OCI-LY1 (cell line): Measurements from ENCODE around the gene COL23A1.

Experiments used
- CTCF ChIP-seq: fragments of 200-600 bp; sonication (generic), shearing (Covaris generic); IDR thresholded peaks from 2 replicates; pipeline ENCODE4 v1.5.1; 2017; ENCODE audit warnings: mild to moderate bottlenecking, antibody characterized with exemption, low read length, moderate library complexity, mixed read lengths
- EZH2 ChIP-seq: fragments of 200-600 bp; sonication (generic), shearing (Covaris generic); IDR thresholded peaks from 2 replicates; pipeline ENCODE4 v1.8.0; 2017; ENCODE audit warnings: borderline replicate concordance, mixed run types, mild to moderate bottlenecking, antibody characterized with exemption, low read length, moderate library complexity, mixed read lengths

- TF ChIP-seq CTCF (no peak), EZH2 (no peak)
These were observed 238.8 kb downstream of the COL23A1 start for GRCh38 chr5:178351221-178352034.
